Neural cell (in vitro differentiated cells): ENCODE data around the gene BICD1. TPM values are rescaled to one million over a fixed set of nuclear protein-coding genes. Genes with fewer than 3 reads are reported as not detected.

ENCODE experiments used
- H2AFZ ChIP-seq: fragments of 200-600, 300-800 bp; sonication (generic), shearing (Covaris generic); 2 replicates; pipeline ENCODE4 v1.6.0; 2014; ENCODE audit warnings: low read depth, mild to moderate bottlenecking, antibody characterized with exemption, low read length, moderate library complexity
- H3F3A ChIP-seq: fragments of 200-600 bp; shearing (Covaris generic); 2 replicates; pipeline ENCODE4 v1.6.1; 2016; ENCODE audit warnings: mild to moderate bottlenecking, moderate library complexity, mixed read lengths, antibody characterized with exemption, low read length; ENCODE audit not compliant: insufficient read depth, poor library complexity, severe bottlenecking
- H3K27ac ChIP-seq: fragments of 200-600, 300-800 bp; sonication (generic), shearing (Covaris generic); 2 replicates; pipeline ENCODE4 v1.5.1; 2014; ENCODE audit warnings: mild to moderate bottlenecking, low read length, moderate library complexity
- H3K27me3 ChIP-seq: fragments of 300-800, 200-600 bp; sonication (generic), shearing (Covaris generic); 2 replicates; pipeline ENCODE4 v1.6.0; 2014; ENCODE audit warnings: mild to moderate bottlenecking, low read depth, low read length, moderate library complexity; ENCODE audit not compliant: insufficient read depth
- H3K36me3 ChIP-seq: fragments of 300-800, 200-600 bp; sonication (generic), shearing (Covaris generic); 2 replicates; pipeline ENCODE4 v1.5.1; 2014; ENCODE audit warnings: mild to moderate bottlenecking, antibody characterized with exemption, low read length, moderate library complexity; ENCODE audit not compliant: insufficient read depth
- H3K4me2 ChIP-seq: fragments of 300-800, 200-600 bp; sonication (generic), shearing (Covaris generic); 2 replicates; pipeline ENCODE4 v1.6.0; 2014; ENCODE audit warnings: mild to moderate bottlenecking, low read length
- H3K4me3 ChIP-seq: fragments of 300-800, 200-600 bp; sonication (generic), shearing (Covaris generic); 2 replicates; pipeline ENCODE4 v1.5.1; 2014; ENCODE audit warnings: mild to moderate bottlenecking, low read length, moderate library complexity
- H3K79me2 ChIP-seq: fragments of 200-600 bp; shearing (Covaris generic); replicated peaks from 2 replicates; pipeline ENCODE4 v1.6.0; 2014; ENCODE audit warnings: mild to moderate bottlenecking, low read length, moderate library complexity; ENCODE audit not compliant: insufficient read depth
- H3K9ac ChIP-seq: fragments of 300-800, 200-600 bp; sonication (generic), shearing (Covaris generic); 2 replicates; pipeline ENCODE4 v1.6.1; 2016; ENCODE audit warnings: mild to moderate bottlenecking, low read length, mixed read lengths
- H3K9me2 ChIP-seq: fragments of 200-600 bp; shearing (Covaris generic); 2 replicates; pipeline ENCODE4 v1.6.1; 2016; ENCODE audit warnings: mild to moderate bottlenecking, low read length, mixed read lengths; ENCODE audit not compliant: insufficient read depth
- H3K9me3 ChIP-seq: fragments of 200-600, 300-800 bp; sonication (generic), shearing (Covaris generic); 2 replicates; pipeline ENCODE4 v1.6.1; 2016; ENCODE audit warnings: mild to moderate bottlenecking, mixed run types, low read length, moderate library complexity, mixed read lengths
- H4K20me1 ChIP-seq: fragments of 200-600 bp; shearing (Covaris generic); 2 replicates; pipeline ENCODE4 v1.6.1; 2016; ENCODE audit warnings: mild to moderate bottlenecking, mixed run types; ENCODE audit not compliant: insufficient read depth
- CTCF ChIP-seq: fragments of 450-650 bp; IDR thresholded peaks from 2 replicates; pipeline ENCODE4 v1.5.1; 2014; ENCODE audit warnings: antibody characterized with exemption, mild to moderate bottlenecking, moderate library complexity; ENCODE audit not compliant: poor library complexity, severe bottlenecking
- EP300 ChIP-seq: fragments of 450-650 bp; conservative IDR thresholded peaks from 2 replicates; pipeline ENCODE4 v1.6.1; 2014; ENCODE audit warnings: antibody characterized with exemption, mild to moderate bottlenecking, moderate library complexity; ENCODE audit not compliant: poor library complexity, severe bottlenecking
- EZH2 ChIP-seq: fragments of 200-600, 300-800 bp; shearing (Covaris generic), sonication (generic); IDR thresholded peaks from 2 replicates; pipeline ENCODE4 v1.6.1; 2014; ENCODE audit warnings: antibody characterized with exemption, low read length, borderline replicate concordance, mild to moderate bottlenecking; ENCODE audit not compliant: insufficient read depth, poor library complexity, severe bottlenecking
- MXI1 ChIP-seq: fragments of 450-650 bp; conservative IDR thresholded peaks from 2 replicates; pipeline ENCODE4 v1.6.1; 2014; ENCODE audit warnings: antibody characterized with exemption, mild to moderate bottlenecking; ENCODE audit not compliant: poor library complexity, severe bottlenecking
- POLR2AphosphoS5 ChIP-seq: IDR thresholded peaks from 2 replicates; pipeline ENCODE4 v1.6.1; 2012
- RAD21 ChIP-seq: fragments of 450-650 bp; conservative IDR thresholded peaks from 2 replicates; pipeline ENCODE4 v1.6.1; 2014; ENCODE audit warnings: antibody characterized with exemption, mild to moderate bottlenecking, moderate library complexity
- REST ChIP-seq: IDR thresholded peaks from 2 replicates; pipeline ENCODE4 v1.6.1; 2012; ENCODE audit warnings: borderline replicate concordance
- SMC3 ChIP-seq: fragments of 450-650 bp; conservative IDR thresholded peaks from 2 replicates; pipeline ENCODE4 v1.6.1; 2014; ENCODE audit warnings: antibody characterized with exemption, mild to moderate bottlenecking, moderate library complexity; ENCODE audit not compliant: poor library complexity
- TAF1 ChIP-seq: IDR thresholded peaks from 2 replicates; pipeline ENCODE4 v1.6.1; 2012; ENCODE audit warnings: low read depth
- polyA plus RNA-seq: library from polyadenylated mRNA; depleted of rRNA; stranded (reverse); fragments of >200 nt; gene quantifications from 2 replicates; pipeline ENCODE4 v1.2.3, GENCODE V29; 2014

The BICD1 gene
- polyA plus RNA-seq, 1 donor from 2014 or later: 41.1 TPM

- H3K4me3 ChIP-seq: no peak overlapping the region
- no peak overlapping the region for H3K9ac ChIP-seq
- H3K9me2 ChIP-seq: no peaks in the 10 kb centered on the region
- no peaks in the 10 kb centered on the region for H3K36me3 ChIP-seq
- no peak overlapping the region for H3K4me2 ChIP-seq
- no peaks in the 10 kb centered on the region for H4K20me1 ChIP-seq
- H3K27me3 ChIP-seq: no peaks in the 10 kb centered on the region
- H3K79me2 ChIP-seq: no peaks in the 10 kb centered on the region
- H2AFZ ChIP-seq: no peak overlapping the region
- TF ChIP-seq POLR2AphosphoS5 (no peak), RAD21 (no peak), TAF1 (no peak), REST (no peak), SMC3 (no peak), CTCF (no peak), MXI1 (no peak), EP300 (no peak), EZH2 (no peak)
- no peak overlapping the region for H3K27ac ChIP-seq
- H3K9me3 ChIP-seq: no peaks in the 10 kb centered on the region
- H3F3A ChIP-seq: no peaks in the 10 kb centered on the region
These were observed 147.8 kb downstream of the BICD1 start for GRCh38 chr12:32254260-32254956.

- Histone ChIP-seq H3K27me3 (no peaks in the 10 kb centered on the region), H3K9me3 (no peaks in the 10 kb centered on the region), H3K36me3 (no peaks in the 10 kb centered on the region), H4K20me1 (no peaks in the 10 kb centered on the region), H3F3A (no peaks in the 10 kb centered on the region), H3K9ac (no peak overlapping the region), H3K79me2 (no peaks in the 10 kb centered on the region), H3K4me2 (no peak overlapping the region), H3K27ac (no peak overlapping the region), H3K4me3 (no peak overlapping the region), H3K9me2 (no peaks in the 10 kb centered on the region), H2AFZ (no peak overlapping the region)
- TF ChIP-seq CTCF: no peak
- TF ChIP-seq RAD21: no peak
- TF ChIP-seq REST: no peak
- no peak for TF ChIP-seq POLR2AphosphoS5
- TF ChIP-seq TAF1: no peak
- TF ChIP-seq EZH2: no peak
These were observed 148.9 kb downstream of the BICD1 start for GRCh38 chr12:32255588-32255987.
